ENCODE data around the gene OTULINL. TPM values are rescaled to one million over a fixed set of nuclear protein-coding genes. Genes with fewer than 3 reads are reported as not detected.

OTULINL gene
- polyA plus RNA-seq, 1 donor (not counting 4 experiments of a cell fraction or from before 2014, with no cell fraction given), result 0.62 TPM

DNA sequence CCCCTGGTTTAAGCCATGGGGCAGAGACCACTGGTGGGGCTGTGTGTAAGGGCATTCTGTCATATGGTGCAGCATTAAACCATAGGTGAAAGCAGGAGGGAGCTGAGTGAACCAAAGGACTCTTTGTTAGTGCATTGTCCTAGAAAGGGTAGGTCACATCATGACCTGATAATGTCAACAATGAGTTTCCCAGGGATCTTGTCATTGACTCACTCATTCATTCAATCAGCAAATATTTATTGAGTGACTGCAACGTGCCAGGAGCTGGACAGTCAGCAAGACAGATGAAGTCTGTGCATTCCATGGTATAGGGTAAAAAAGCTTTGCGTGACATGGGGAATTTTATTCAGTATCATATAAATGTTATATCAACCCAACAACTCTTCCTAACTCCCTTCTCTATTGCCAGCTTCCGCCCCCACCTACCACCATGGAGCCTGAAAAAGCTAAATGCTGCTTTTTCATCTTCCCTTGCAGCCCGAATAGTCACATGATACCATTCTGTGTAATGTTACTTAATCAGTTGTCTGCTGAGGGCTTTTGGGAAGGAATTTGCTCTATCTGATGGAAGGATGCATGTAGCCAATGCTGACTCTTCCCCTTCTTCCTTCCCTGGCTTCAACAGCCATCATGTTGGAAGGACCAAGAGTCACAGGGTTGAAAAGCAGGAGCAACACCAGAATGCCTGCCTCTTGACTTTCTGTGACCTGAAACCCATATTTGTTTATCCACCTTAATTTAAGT, 11.5 kb upstream of the OTULINL start:
- Histone ChIP-seq H3K27ac (ENCODE audit: control insufficient read depth, insufficient read depth, low read length) (no peak overlapping the region), H2AFZ (ENCODE audit: control insufficient read depth, low read length) (no peak overlapping the region), H3K9ac (ENCODE audit: control insufficient read depth, extremely low read depth, insufficient read depth, low read length) (no peak overlapping the region), H3K27me3 (ENCODE audit: control insufficient read depth, extremely low read depth, insufficient read depth, low read length) (no peaks in the 10 kb centered on the region), H3K4me2 (ENCODE audit: control insufficient read depth, extremely low read depth, insufficient read depth, low read depth, low read length) (no peak overlapping the region), H3K9me3 (ENCODE audit: control insufficient read depth, low read depth, low read length) (no peaks in the 10 kb centered on the region), H4K20me1 (ENCODE audit: control insufficient read depth, extremely low read depth, insufficient read depth, low read length) (no peaks in the 10 kb centered on the region), H3K9me1 (ENCODE audit: control insufficient read depth, extremely low read depth, insufficient read depth, low read length) (no peaks in the 10 kb centered on the region), H3K4me1 (ENCODE audit: control insufficient read depth, extremely low read depth, insufficient read depth, low read length) (no peaks in the 10 kb centered on the region), H3K4me3 (ENCODE audit: control insufficient read depth in 2 of 3, extremely low read depth in 1 of 3, insufficient read depth in 2 of 3, low read depth in 1 of 3, low read length in 3 of 3) (no peak overlapping the region), H3K36me3 (ENCODE audit: control insufficient read depth in 2 of 2, extremely low read depth in 1 of 2, insufficient read depth in 2 of 2, low read length in 2 of 2) (no peaks in the 10 kb centered on the region), H3K79me2 (ENCODE audit: control insufficient read depth, insufficient read depth, low read length) (no peaks in the 10 kb centered on the region)
- TF ChIP-seq, protein P1, sequence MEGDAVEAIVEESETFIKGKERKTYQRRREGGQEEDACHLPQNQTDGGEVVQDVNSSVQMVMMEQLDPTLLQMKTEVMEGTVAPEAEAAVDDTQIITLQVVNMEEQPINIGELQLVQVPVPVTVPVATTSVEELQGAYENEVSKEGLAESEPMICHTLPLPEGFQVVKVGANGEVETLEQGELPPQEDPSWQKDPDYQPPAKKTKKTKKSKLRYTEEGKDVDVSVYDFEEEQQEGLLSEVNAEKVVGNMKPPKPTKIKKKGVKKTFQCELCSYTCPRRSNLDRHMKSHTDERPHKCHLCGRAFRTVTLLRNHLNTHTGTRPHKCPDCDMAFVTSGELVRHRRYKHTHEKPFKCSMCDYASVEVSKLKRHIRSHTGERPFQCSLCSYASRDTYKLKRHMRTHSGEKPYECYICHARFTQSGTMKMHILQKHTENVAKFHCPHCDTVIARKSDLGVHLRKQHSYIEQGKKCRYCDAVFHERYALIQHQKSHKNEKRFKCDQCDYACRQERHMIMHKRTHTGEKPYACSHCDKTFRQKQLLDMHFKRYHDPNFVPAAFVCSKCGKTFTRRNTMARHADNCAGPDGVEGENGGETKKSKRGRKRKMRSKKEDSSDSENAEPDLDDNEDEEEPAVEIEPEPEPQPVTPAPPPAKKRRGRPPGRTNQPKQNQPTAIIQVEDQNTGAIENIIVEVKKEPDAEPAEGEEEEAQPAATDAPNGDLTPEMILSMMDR (optimal IDR thresholded peaks at IDR 0.05 in 1 of 3, IDR thresholded peaks at IDR 0.05 in 1 of 3, conservative IDR thresholded peaks at IDR 0.05 in 1 of 3; ENCODE audit: extremely low read depth in 1 of 3, insufficient read depth in 2 of 3, low read length in 3 of 3), result no peak
- TF ChIP-seq EZH2 (IDR thresholded peaks at IDR 0.05; ENCODE audit: low read length), result no peak
- DNase-seq (ENCODE audit: low read depth, low spot score) (no peak), FAIRE-seq (no peak)
- dilution Hi-C loops (cut with MboI; ENCODE audit: extremely low pct_ligation_motif_present, low sequenced_read_pairs), result no loop called here

DNA sequence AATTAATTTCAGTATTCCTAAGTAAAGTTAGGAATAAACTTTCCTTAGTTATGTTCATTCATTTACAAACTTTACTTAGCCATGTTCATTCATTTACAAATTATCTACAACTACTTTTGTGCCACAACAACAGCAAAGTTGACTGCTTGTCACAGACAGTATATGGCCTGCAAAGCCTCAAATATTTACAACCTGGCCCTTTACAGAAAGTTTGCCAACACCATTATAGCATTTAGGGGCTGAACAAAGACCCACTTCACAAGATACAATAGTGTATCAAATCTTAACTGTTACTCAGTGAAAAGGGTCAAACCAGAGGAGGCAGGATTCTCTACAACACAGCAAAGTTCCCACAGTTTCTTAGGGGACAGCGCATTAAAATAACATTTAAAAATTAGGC, 9.7 kb upstream of the OTULINL start:
- Histone ChIP-seq H3K4me1 (ENCODE audit: control insufficient read depth, extremely low read depth, insufficient read depth, low read length) (no peaks in the 10 kb centered on the region), H3K4me2 (ENCODE audit: control insufficient read depth, extremely low read depth, insufficient read depth, low read depth, low read length) (no peak overlapping the region), H3K27ac (ENCODE audit: control insufficient read depth, insufficient read depth, low read length) (no peak overlapping the region), H3K9me1 (ENCODE audit: control insufficient read depth, extremely low read depth, insufficient read depth, low read length) (no peaks in the 10 kb centered on the region), H3K79me2 (ENCODE audit: control insufficient read depth, insufficient read depth, low read length) (no peaks in the 10 kb centered on the region), H3K27me3 (ENCODE audit: control insufficient read depth, extremely low read depth, insufficient read depth, low read length) (no peaks in the 10 kb centered on the region), H2AFZ (ENCODE audit: control insufficient read depth, low read length) (no peak overlapping the region), H3K9me3 (ENCODE audit: control insufficient read depth, low read depth, low read length) (no peaks in the 10 kb centered on the region), H3K9ac (ENCODE audit: control insufficient read depth, extremely low read depth, insufficient read depth, low read length) (no peak overlapping the region), H3K4me3 (ENCODE audit: control insufficient read depth in 2 of 3, extremely low read depth in 1 of 3, insufficient read depth in 2 of 3, low read depth in 1 of 3, low read length in 3 of 3) (no peak overlapping the region), H4K20me1 (ENCODE audit: control insufficient read depth, extremely low read depth, insufficient read depth, low read length) (no peaks in the 10 kb centered on the region), H3K36me3 (ENCODE audit: control insufficient read depth in 2 of 2, extremely low read depth in 1 of 2, insufficient read depth in 2 of 2, low read length in 2 of 2) (no peaks in the 10 kb centered on the region)
- FAIRE-seq, result no peak
- DNase-seq (ENCODE audit: low read depth, low spot score), result no peak
- dilution Hi-C loops (cut with MboI; ENCODE audit: extremely low pct_ligation_motif_present, low sequenced_read_pairs), result no loop called here
- TF ChIP-seq, protein P1 (optimal IDR thresholded peaks at IDR 0.05 in 1 of 3, IDR thresholded peaks at IDR 0.05 in 1 of 3, conservative IDR thresholded peaks at IDR 0.05 in 1 of 3; ENCODE audit: extremely low read depth in 1 of 3, insufficient read depth in 2 of 3, low read length in 3 of 3), result no peak
- no peak for TF ChIP-seq EZH2 (IDR thresholded peaks at IDR 0.05; ENCODE audit: low read length)
